HG02885 (cell line): ENCODE measurements around the gene LRRC74B.
"Not testable (repeated sequence)": the region's sequence is repeated elsewhere in the genome, so short reads cannot be mapped to it uniquely, and the experiment has no call there.

Experiments used
- ATAC-seq: cut with Tn5 transposase; IDR thresholded peaks from one replicate; pipeline ENCODE4 v1.9.1; 2021; ENCODE audit warnings: mild to moderate bottlenecking; ENCODE audit not compliant: unreplicated experiment, poor library complexity

Gene LRRC74B

GRCh38 chr22:21073023-21073422 lies 27.3 kb downstream of the LRRC74B start:
- ATAC-seq, result no peak

- no peak for ATAC-seq
These were observed 27.7 kb downstream of the LRRC74B start for GRCh38 chr22:21073482-21073881.

- ATAC-seq, result no peak
These were observed 28.5 kb downstream of the LRRC74B start for GRCh38 chr22:21074102-21074715.

- no peak for ATAC-seq
These were observed 29.9 kb downstream of the LRRC74B start for GRCh38 chr22:21075516-21076138.

- no peak for ATAC-seq
These were observed 31.3 kb downstream of the LRRC74B start for GRCh38 chr22:21076912-21077625.

GRCh38 chr22:21077884-21078508 lies 32.2 kb downstream of the LRRC74B start:
- ATAC-seq, result no peak

GRCh38 chr22:21078916-21079315 lies 33.2 kb downstream of the LRRC74B start:
- no peak for ATAC-seq

GRCh38 chr22:21079493-21079892 lies 33.7 kb downstream of the LRRC74B start:
- no peak for ATAC-seq

- ATAC-seq, result no peak
These were observed 34.8 kb downstream of the LRRC74B start for GRCh38 chr22:21080435-21081137.

- no peak for ATAC-seq
These were observed 36.5 kb downstream of the LRRC74B start for GRCh38 chr22:21082248-21082647.

- no peak for ATAC-seq
These were observed 41.4 kb downstream of the LRRC74B start for GRCh38 chr22:21087119-21087518.

GRCh38 chr22:21087926-21088325 lies 42.2 kb downstream of the LRRC74B start:
- not testable (repeated sequence) for ATAC-seq

- ATAC-seq, result not testable (repeated sequence)
These were observed 45.5 kb downstream of the LRRC74B start for GRCh38 chr22:21091220-21091619.

- ATAC-seq, result no peak
These were observed 47.2 kb downstream of the LRRC74B start for GRCh38 chr22:21092797-21093554.

- ATAC-seq, result not testable (repeated sequence)
These were observed 47.9 kb downstream of the LRRC74B start for GRCh38 chr22:21093555-21094137.

- ATAC-seq, result no peak
These were observed 49.4 kb downstream of the LRRC74B start for GRCh38 chr22:21094911-21095772.

GRCh38 chr22:21095773-21096107 lies 50.0 kb downstream of the LRRC74B start:
- no peak for ATAC-seq

GRCh38 chr22:21096878-21097277 lies 51.1 kb downstream of the LRRC74B start:
- not testable (repeated sequence) for ATAC-seq
